GM12875 (cell line): ENCODE results near the gene ITGB7.

ENCODE experiments used
- H3K4me3 ChIP-seq: one replicate; pipeline ENCODE4 v1.5.1; 2011; ENCODE audit warnings: low read depth, low read length, control low read depth
- CTCF ChIP-seq: IDR thresholded peaks from 2 replicates; pipeline ENCODE4 v1.5.1; 2011; ENCODE audit warnings: low read depth, mild to moderate bottlenecking, control low read depth, inconsistent platforms, low read length, moderate library complexity, borderline replicate concordance; ENCODE audit not compliant: insufficient read depth

The ITGB7 gene

GRCh38 chr12:53208877-53209463 lies 1.9 kb upstream of the ITGB7 start:
- peak overlapping the region; percentile 48 for H3K4me3 ChIP-seq
- TF ChIP-seq CTCF = no peak

GRCh38 chr12:53208435-53208834 lies 1.4 kb upstream of the ITGB7 start:
- no peak overlapping the region for H3K4me3 ChIP-seq

GRCh38 chr12:53205747-53206419 lies 1.2 kb downstream of the ITGB7 start:
- peak overlapping the region; percentile 95 for H3K4me3 ChIP-seq
- TF ChIP-seq CTCF = no peak

More at GRCh38 chr12:53208435-53208834, 1.4 kb upstream of the ITGB7 start:
- no peak for TF ChIP-seq CTCF

GRCh38 chr12:53204351-53204750 lies 2.7 kb downstream of the ITGB7 start:
- peak overlapping the region; percentile 95 for H3K4me3 ChIP-seq
- TF ChIP-seq CTCF = no peak

GRCh38 chr12:53202316-53202715 lies 4.7 kb downstream of the ITGB7 start:
- peak overlapping the region; percentile 19 for H3K4me3 ChIP-seq

- peak overlapping the region; percentile 19 for H3K4me3 ChIP-seq
- no peak for TF ChIP-seq CTCF
Measured at GRCh38 chr12:53201639-53202038, 5.4 kb downstream of the ITGB7 start.

GRCh38 chr12:53201177-53201541 lies 5.9 kb downstream of the ITGB7 start:
- no peak for TF ChIP-seq CTCF
- no peak overlapping the region for H3K4me3 ChIP-seq
